ENCODE data around the gene CHRDL1.

DNA sequence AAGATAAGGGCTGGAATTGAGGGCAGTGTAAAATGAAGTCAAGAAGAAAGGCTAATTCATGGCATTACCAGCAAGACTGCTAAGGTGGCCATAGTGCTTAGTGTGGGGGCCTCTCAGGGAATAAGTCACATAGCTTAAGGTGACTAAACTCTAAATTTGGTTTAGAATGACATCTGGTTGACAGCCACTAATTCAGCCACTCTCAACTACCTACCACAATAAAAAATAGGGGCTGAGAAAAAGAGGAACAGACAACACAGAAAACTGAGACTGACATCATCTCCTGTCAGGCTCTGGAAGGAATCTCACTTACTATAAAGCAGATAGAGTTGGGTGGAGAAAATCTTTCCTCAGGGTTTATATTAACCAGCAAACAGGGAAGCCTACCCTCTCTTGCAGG is 96.9 kb downstream of the CHRDL1 start:
- TF ChIP-seq, protein P1, sequence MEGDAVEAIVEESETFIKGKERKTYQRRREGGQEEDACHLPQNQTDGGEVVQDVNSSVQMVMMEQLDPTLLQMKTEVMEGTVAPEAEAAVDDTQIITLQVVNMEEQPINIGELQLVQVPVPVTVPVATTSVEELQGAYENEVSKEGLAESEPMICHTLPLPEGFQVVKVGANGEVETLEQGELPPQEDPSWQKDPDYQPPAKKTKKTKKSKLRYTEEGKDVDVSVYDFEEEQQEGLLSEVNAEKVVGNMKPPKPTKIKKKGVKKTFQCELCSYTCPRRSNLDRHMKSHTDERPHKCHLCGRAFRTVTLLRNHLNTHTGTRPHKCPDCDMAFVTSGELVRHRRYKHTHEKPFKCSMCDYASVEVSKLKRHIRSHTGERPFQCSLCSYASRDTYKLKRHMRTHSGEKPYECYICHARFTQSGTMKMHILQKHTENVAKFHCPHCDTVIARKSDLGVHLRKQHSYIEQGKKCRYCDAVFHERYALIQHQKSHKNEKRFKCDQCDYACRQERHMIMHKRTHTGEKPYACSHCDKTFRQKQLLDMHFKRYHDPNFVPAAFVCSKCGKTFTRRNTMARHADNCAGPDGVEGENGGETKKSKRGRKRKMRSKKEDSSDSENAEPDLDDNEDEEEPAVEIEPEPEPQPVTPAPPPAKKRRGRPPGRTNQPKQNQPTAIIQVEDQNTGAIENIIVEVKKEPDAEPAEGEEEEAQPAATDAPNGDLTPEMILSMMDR (IDR thresholded peaks at IDR 0.05) = no peak
- TF ChIP-seq POLR2A (IDR thresholded peaks at IDR 0.05) (no peak), EP300 (IDR thresholded peaks at IDR 0.05) (no peak), POLR2AphosphoS5 (IDR thresholded peaks at IDR 0.05) (no peak)
